Ascending aorta (tissue), 2 donors: ENCODE measurements around the gene SPATA19. TPM values are rescaled to one million over a fixed set of nuclear protein-coding genes. Genes with fewer than 3 reads are reported as not detected.

Experiments used
- DNase-seq, 2 donors: peaks; one replicate each; pipeline ENCODE4 v3.0.0-alpha.2; 2019; ENCODE audit warnings: low spot score in 2 of 2
- H3K27ac ChIP-seq, 2 donors: fragments of 200-600 bp; sonication (generic); one replicate each; pipeline ENCODE4 v1.5.1; 2016 to 2017; ENCODE audit warnings: mild to moderate bottlenecking in 1 of 2
- H3K27me3 ChIP-seq: fragments of 200-600 bp; sonication (generic); one replicate; pipeline ENCODE4 v1.5.1; 2017
- H3K36me3 ChIP-seq, 2 donors: fragments of 200-600 bp; sonication (generic); one replicate each; pipeline ENCODE4 v1.5.1; 2016
- H3K4me1 ChIP-seq, 2 donors: fragments of 200-600 bp; sonication (generic); one replicate each; pipeline ENCODE4 v1.5.1; 2016 to 2017; ENCODE audit warnings: mild to moderate bottlenecking in 1 of 2
- H3K4me3 ChIP-seq, 2 donors: fragments of 200-600 bp; sonication (generic); one replicate each; pipeline ENCODE4 v1.5.1; 2016 to 2017; ENCODE audit warnings: mild to moderate bottlenecking in 1 of 2
- H3K9me3 ChIP-seq, 2 donors: fragments of 200-600 bp; sonication (generic); one replicate each; pipeline ENCODE4 v1.5.1; 2016
- CTCF ChIP-seq, 3 experiments: fragments of 200-600 bp in 2 of 3; fragments of 450-650 bp in 1 of 3; sonication (generic) in 2 of 3; IDR thresholded peaks; one replicate each; pipeline ENCODE4 v1.5.1; 2016 to 2019; ENCODE audit warnings: antibody characterized with exemption in 3 of 3, mild to moderate bottlenecking in 1 of 3, moderate library complexity in 1 of 3
- intact Hi-C: fragments of 100-400 bp; cut with DNase I; formaldehyde crosslinking; loops from one replicate; pipeline ENCODE4 v1.15.1; 2023
- total RNA-seq: library from RNA; depleted of rRNA; stranded (reverse); fragments of >200 nt; gene quantifications from one replicate; pipeline ENCODE4 v1.1.0, GENCODE V29; 2016

SPATA19 gene
- total RNA-seq, 1 donor from 2014 or later = not detected

- no peaks in the 10 kb centered on the region for H3K9me3 ChIP-seq
- H3K36me3 ChIP-seq = no peaks in the 10 kb centered on the region
- no peaks in the 10 kb centered on the region for H3K4me1 ChIP-seq
- intact Hi-C loops = no loop called here
- no peaks in the 10 kb centered on the region for H3K27me3 ChIP-seq
- H3K4me3 ChIP-seq = no peak overlapping the region
- DNase-seq = no peak
- H3K27ac ChIP-seq = no peak overlapping the region
- TF ChIP-seq CTCF (IDR thresholded peaks at IDR 0.05) = no peak
Measured at GRCh38 chr11:133819746-133820315, 25.5 kb downstream of the SPATA19 start.

GRCh38 chr11:133819114-133819513 lies 26.2 kb downstream of the SPATA19 start:
- Histone ChIP-seq H3K27ac (no peak overlapping the region), H3K27me3 (no peaks in the 10 kb centered on the region), H3K4me3 (no peak overlapping the region), H3K36me3 (no peaks in the 10 kb centered on the region), H3K9me3 (no peaks in the 10 kb centered on the region), H3K4me1 (no peaks in the 10 kb centered on the region)
- TF ChIP-seq CTCF (IDR thresholded peaks at IDR 0.05) = no peak
- intact Hi-C loops = no loop called here
- DNase-seq = no peak

- H3K27me3 ChIP-seq = no peaks in the 10 kb centered on the region
- no peaks in the 10 kb centered on the region for H3K4me1 ChIP-seq
- no peaks in the 10 kb centered on the region for H3K36me3 ChIP-seq
- no peak for TF ChIP-seq CTCF (IDR thresholded peaks at IDR 0.05)
- intact Hi-C loops = no loop called here
- no peak overlapping the region for H3K27ac ChIP-seq
- DNase-seq = no peak
- H3K9me3 ChIP-seq = no peaks in the 10 kb centered on the region
- H3K4me3 ChIP-seq = no peak overlapping the region
Measured at GRCh38 chr11:133818302-133818701, 27.0 kb downstream of the SPATA19 start.

GRCh38 chr11:133817449-133817848 lies 27.9 kb downstream of the SPATA19 start:
- no peaks in the 10 kb centered on the region for H3K9me3 ChIP-seq

GRCh38 chr11:133816146-133816870 lies 29.0 kb downstream of the SPATA19 start:
- no peaks in the 10 kb centered on the region for H3K27me3 ChIP-seq
- no peak overlapping the region for H3K27ac ChIP-seq
- TF ChIP-seq CTCF (IDR thresholded peaks at IDR 0.05) = no peak
- H3K4me3 ChIP-seq = no peak overlapping the region
- intact Hi-C loops = no loop called here
- no peaks in the 10 kb centered on the region for H3K36me3 ChIP-seq
- no peaks in the 10 kb centered on the region for H3K4me1 ChIP-seq
- DNase-seq = no peak
- no peaks in the 10 kb centered on the region for H3K9me3 ChIP-seq

More at GRCh38 chr11:133817449-133817848, 27.9 kb downstream of the SPATA19 start:
- DNase-seq = no peak
- no peaks in the 10 kb centered on the region for H3K27me3 ChIP-seq
- TF ChIP-seq CTCF (IDR thresholded peaks at IDR 0.05) = no peak
- intact Hi-C loops = no loop called here
- H3K36me3 ChIP-seq = no peaks in the 10 kb centered on the region
- no peaks in the 10 kb centered on the region for H3K4me1 ChIP-seq
- H3K27ac ChIP-seq = no peak overlapping the region
- H3K4me3 ChIP-seq = no peak overlapping the region
